NB4 (cell line): ENCODE data around the gene SEC24A.

Source experiments
- TF ChIP-seq, protein P1 (sequence below): IDR thresholded peaks from one replicate; pipeline ENCODE4 v1.5.1; 2012; ENCODE audit warnings: low read depth, low read length
- TF ChIP-seq, protein P2 (sequence below): IDR thresholded peaks from 2 replicates; pipeline ENCODE4 v1.6.1; 2011; ENCODE audit warnings: low read depth, low read length

GRCh38 chr5:134749415-134749814, 100.8 kb downstream of the SEC24A start:
- TF ChIP-seq, protein P1, sequence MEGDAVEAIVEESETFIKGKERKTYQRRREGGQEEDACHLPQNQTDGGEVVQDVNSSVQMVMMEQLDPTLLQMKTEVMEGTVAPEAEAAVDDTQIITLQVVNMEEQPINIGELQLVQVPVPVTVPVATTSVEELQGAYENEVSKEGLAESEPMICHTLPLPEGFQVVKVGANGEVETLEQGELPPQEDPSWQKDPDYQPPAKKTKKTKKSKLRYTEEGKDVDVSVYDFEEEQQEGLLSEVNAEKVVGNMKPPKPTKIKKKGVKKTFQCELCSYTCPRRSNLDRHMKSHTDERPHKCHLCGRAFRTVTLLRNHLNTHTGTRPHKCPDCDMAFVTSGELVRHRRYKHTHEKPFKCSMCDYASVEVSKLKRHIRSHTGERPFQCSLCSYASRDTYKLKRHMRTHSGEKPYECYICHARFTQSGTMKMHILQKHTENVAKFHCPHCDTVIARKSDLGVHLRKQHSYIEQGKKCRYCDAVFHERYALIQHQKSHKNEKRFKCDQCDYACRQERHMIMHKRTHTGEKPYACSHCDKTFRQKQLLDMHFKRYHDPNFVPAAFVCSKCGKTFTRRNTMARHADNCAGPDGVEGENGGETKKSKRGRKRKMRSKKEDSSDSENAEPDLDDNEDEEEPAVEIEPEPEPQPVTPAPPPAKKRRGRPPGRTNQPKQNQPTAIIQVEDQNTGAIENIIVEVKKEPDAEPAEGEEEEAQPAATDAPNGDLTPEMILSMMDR = no peak
- TF ChIP-seq, protein P2, sequence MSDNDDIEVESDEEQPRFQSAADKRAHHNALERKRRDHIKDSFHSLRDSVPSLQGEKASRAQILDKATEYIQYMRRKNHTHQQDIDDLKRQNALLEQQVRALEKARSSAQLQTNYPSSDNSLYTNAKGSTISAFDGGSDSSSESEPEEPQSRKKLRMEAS = no peak
